Nasal cavity respiratory epithelium epithelial cell of viscerocranial mucosa (primary cell): ENCODE measurements around the gene LCN1. TPM values are rescaled to one million over a fixed set of nuclear protein-coding genes. Genes with fewer than 3 reads are reported as not detected.

ENCODE experiments used
- total RNA-seq: library from RNA; depleted of rRNA; stranded (reverse); fragments of >200 nt; gene quantifications from 2 replicates; pipeline ENCODE4 v1.2.3, GENCODE V29; 2014

The LCN1 gene
- not detected in 2 replicates for total RNA-seq

GRCh38 chr9:135520916-135521607 is at the start of gene LCN1:
Gene LCN1, plus strand, starts transcription at chr9:135521440. Its CDS starts 58 bp downstream, at chr9:135521498.

GRCh38 chr9:135479469-135480052 is 41.7 kb upstream of the LCN1 start, which contains the start of gene PPP1R26:
Gene PPP1R26, plus strand, starts transcription at chr9:135479782. Its CDS starts 4,729 bp downstream, at chr9:135484511.

GRCh38 chr9:135500525-135501260 is 20.5 kb upstream of the LCN1 start, which contains the start of gene MRPS2:
Gene MRPS2, plus strand, starts transcription at chr9:135500682. Its CDS starts 29 bp downstream, at chr9:135500711.

GRCh38 chr9:135545646-135546176 is 24.5 kb downstream of the LCN1 start, which contains the start of gene OBP2A:
Gene OBP2A, plus strand, starts transcription at chr9:135546126. Its CDS starts 55 bp downstream, at chr9:135546181.

GRCh38 chr9:135561391-135562234 is 40.4 kb downstream of the LCN1 start, which contains the start of gene PAEP:
Gene PAEP, plus strand, starts transcription at chr9:135561756.

Other genes starting within 250 kb of the LCN1 start
- 26.7 and 30.4 TPM in 2 replicates for gene PPP1R26, start 41.7 kb upstream of the LCN1 start, total RNA-seq
- 18.8 and 21.8 TPM in 2 replicates for gene MRPS2, start 20.8 kb upstream of the LCN1 start, total RNA-seq
- gene OBP2A, start 24.7 kb downstream of the LCN1 start, total RNA-seq = not detected in 2 replicates
- not detected in 2 replicates for gene PAEP, start 40.3 kb downstream of the LCN1 start, total RNA-seq
- gene GLT6D1, start 118.1 kb downstream of the LCN1 start, total RNA-seq = not detected in 2 replicates
- not detected in 2 replicates for gene LCN9, start 141.9 kb downstream of the LCN1 start, total RNA-seq
- not detected in 2 replicates for gene SOHLH1, start 178.0 kb downstream of the LCN1 start, total RNA-seq
- not detected in 2 replicates for gene KCNT1, start 180.7 kb downstream of the LCN1 start, total RNA-seq